Endodermal cell (in vitro differentiated cells): ENCODE results near the gene INSYN2B. TPM values are rescaled to one million over a fixed set of nuclear protein-coding genes. Genes with fewer than 3 reads are reported as not detected.

Source experiments
- DNase-seq: peaks from one replicate; pipeline ENCODE4 v3.0.0-alpha.2; 2017
- H3K27ac ChIP-seq: 2 replicates; pipeline ENCODE4 v1.5.1; 2013; ENCODE audit warnings: mild to moderate bottlenecking, low read depth, low read length, moderate library complexity
- H3K27me3 ChIP-seq: 2 replicates; pipeline ENCODE4 v1.6.1; 2013; ENCODE audit warnings: mild to moderate bottlenecking, low read length, moderate library complexity; ENCODE audit not compliant: insufficient read depth, control insufficient read depth, poor library complexity, severe bottlenecking
- H3K36me3 ChIP-seq: 2 replicates; pipeline ENCODE4 v1.7.0; 2013; ENCODE audit warnings: mild to moderate bottlenecking, low read length, moderate library complexity; ENCODE audit not compliant: control insufficient read depth, insufficient read depth
- H3K4me1 ChIP-seq: one replicate; pipeline ENCODE4 v1.7.0; 2013; ENCODE audit warnings: low read length; ENCODE audit not compliant: control insufficient read depth, insufficient read depth
- H3K4me3 ChIP-seq: 2 replicates; pipeline ENCODE4 v1.5.1; 2013; ENCODE audit warnings: mild to moderate bottlenecking, low read length, moderate library complexity
- H3K9ac ChIP-seq: 2 replicates; pipeline ENCODE4 v1.6.1; 2013; ENCODE audit warnings: mild to moderate bottlenecking, low read length, moderate library complexity; ENCODE audit not compliant: poor library complexity, severe bottlenecking; ENCODE audit errors: extremely low read depth
- H3K9me3 ChIP-seq: 2 replicates; pipeline ENCODE4 v1.6.1; 2013; ENCODE audit warnings: mild to moderate bottlenecking, low read length, moderate library complexity; ENCODE audit not compliant: control insufficient read depth
- H3K27ac Mint-ChIP-seq: 2 replicates; pipeline ENCODE4 v1.8.0; 2020; ENCODE audit warnings: mixed read lengths
- H3K27me3 Mint-ChIP-seq: 2 replicates; pipeline ENCODE4 v1.8.0; 2021; ENCODE audit warnings: mild to moderate bottlenecking, mixed read lengths; ENCODE audit not compliant: insufficient read depth
- H3K36me3 Mint-ChIP-seq: 2 replicates; pipeline ENCODE4 v1.8.0; 2020; ENCODE audit warnings: low read depth, mixed read lengths
- H3K4me1 Mint-ChIP-seq: 2 replicates; pipeline ENCODE4 v1.8.0; 2020; ENCODE audit warnings: mixed read lengths
- H3K4me3 Mint-ChIP-seq: 2 replicates; pipeline ENCODE4 v1.8.0; 2020; ENCODE audit warnings: mild to moderate bottlenecking, moderate library complexity, mixed read lengths
- H3K9me3 Mint-ChIP-seq: 2 replicates; pipeline ENCODE4 v1.8.0; 2020; ENCODE audit warnings: mild to moderate bottlenecking, mixed read lengths
- CTCF ChIP-seq: fragments of 200-600 bp; sonication (generic); conservative IDR thresholded peaks from 2 replicates; pipeline ENCODE4 v1.5.0; 2021; ENCODE audit warnings: antibody characterized with exemption, mild to moderate bottlenecking
- WGBS, 2 experiments: methylation state at CpG; one replicate each; pipeline versions ENCODE4 v1.1.5 to v1.1.7; 2013; ENCODE audit warnings: missing lambda C conversion rate in 2 of 2, mixed read lengths in 1 of 2; ENCODE audit not compliant: insufficient coverage in 1 of 2, insufficient read length in 1 of 2; 5-methylcytosine and 5-hydroxymethylcytosine counted together
- total RNA-seq, 2 donors: library from RNA; stranded (reverse); fragmentation: NEBNext Ultra II Directional in 1 of 2; extraction: Animal tissue kit (Norgen Biotek cat#: 25700) in 1 of 2; gene quantifications; 2 replicates in 1 of 2; 3 replicates in 1 of 2; pipeline ENCODE4 v1.2.1, GENCODE V29; 2021

INSYN2B gene
- total RNA-seq, 2 donors from 2014 or later, result not detected

- H3K27me3 ChIP-seq, result no peaks in the 10 kb centered on the region
- H3K36me3 Mint-ChIP-seq, result no peaks in the 10 kb centered on the region
- H3K9me3 ChIP-seq, result no peaks in the 10 kb centered on the region
- no peak for DNase-seq
- H3K27ac ChIP-seq, result no peak overlapping the region
- no peaks in the 10 kb centered on the region for H3K4me1 ChIP-seq
- H3K9ac ChIP-seq, result no peak overlapping the region
- TF ChIP-seq CTCF, result no peak
- no peaks in the 10 kb centered on the region for H3K27me3 Mint-ChIP-seq
- no peak overlapping the region for H3K4me3 ChIP-seq
- no peak overlapping the region for H3K4me3 Mint-ChIP-seq
- H3K36me3 ChIP-seq, result no peaks in the 10 kb centered on the region
- H3K27ac Mint-ChIP-seq, result no peak overlapping the region
- H3K4me1 Mint-ChIP-seq, result peaks cover 20% of the 10 kb centered on the region
- 89 to 100% methylated on average over 4 to 5 of the region's 5 CpGs for WGBS, 2 experiments
- peaks cover 7% of the 10 kb centered on the region for H3K9me3 Mint-ChIP-seq
Measured at GRCh38 chr5:169946743-169947295, 33.5 kb downstream of the INSYN2B start.

GRCh38 chr5:169945831-169946261 lies 34.4 kb downstream of the INSYN2B start:
- Histone ChIP-seq H3K9ac (no peak overlapping the region), H3K27ac (peak overlapping the region; percentile 54), H3K36me3 (no peaks in the 10 kb centered on the region), H3K4me1 (no peaks in the 10 kb centered on the region), H3K27me3 (no peaks in the 10 kb centered on the region), H3K4me3 (no peak overlapping the region), H3K9me3 (no peaks in the 10 kb centered on the region)
- Mint-ChIP-seq H3K27ac (no peak overlapping the region), H3K4me3 (no peak overlapping the region), H3K36me3 (no peaks in the 10 kb centered on the region), H3K9me3 (peaks cover 7% of the 10 kb centered on the region), H3K27me3 (no peaks in the 10 kb centered on the region), H3K4me1 (peaks cover 20% of the 10 kb centered on the region)
- DNase-seq, result peak; percentile 69
- TF ChIP-seq CTCF, result no peak
- 39 to 54% methylated on average over 2 to 3 of the region's 3 CpGs for WGBS, 2 experiments

GRCh38 chr5:169944922-169945680 lies 35.2 kb downstream of the INSYN2B start:
- H3K9me3 ChIP-seq, result no peaks in the 10 kb centered on the region
- no peaks in the 10 kb centered on the region for H3K36me3 ChIP-seq
- H3K27me3 ChIP-seq, result no peaks in the 10 kb centered on the region
- H3K4me3 ChIP-seq, result no peak overlapping the region
- no peak overlapping the region for H3K9ac ChIP-seq
- peaks cover 20% of the 10 kb centered on the region for H3K4me1 Mint-ChIP-seq
- no peak for DNase-seq
- 72 to 83% methylated on average over 6 to 8 of the region's 8 CpGs for WGBS, 2 experiments
- no peaks in the 10 kb centered on the region for H3K36me3 Mint-ChIP-seq
- H3K9me3 Mint-ChIP-seq, result peaks cover 7% of the 10 kb centered on the region
- peak overlapping the region; percentile 54 for H3K27ac ChIP-seq
- no peaks in the 10 kb centered on the region for H3K4me1 ChIP-seq
- no peaks in the 10 kb centered on the region for H3K27me3 Mint-ChIP-seq
- TF ChIP-seq CTCF, result no peak
- no peak overlapping the region for H3K27ac Mint-ChIP-seq
- no peak overlapping the region for H3K4me3 Mint-ChIP-seq
